ENCODE measurements around the gene TSGA10. TPM values are rescaled to one million over a fixed set of nuclear protein-coding genes. Genes with fewer than 3 reads are reported as not detected.

Gene TSGA10
- total and polyA plus RNA-seq, 3 donors from 2014 or later = 42.4 to 110 (median 85.6) TPM

- intact Hi-C loops (cut with DNase I; ENCODE audit: low total_unique reads) = no loop called here
- Histone ChIP-seq H3K9me3 (no peaks in the 10 kb centered on the region), H3K27me3 (no peaks in the 10 kb centered on the region), H3K27ac (no peak overlapping the region), H3K36me3 (ENCODE audit: low read depth, missing control alignments) (no peaks in the 10 kb centered on the region), H3K4me3 (no peak overlapping the region), H3K4me1 (no peaks in the 10 kb centered on the region)
- DNase-seq = no peak
- 78 to 82% methylated on average over 2 of the region's 2 CpGs for WGBS, 2 donors
- TF ChIP-seq CTCF (IDR thresholded peaks at IDR 0.05) (no peak), POLR2A (IDR thresholded peaks at IDR 0.05) (no peak)
These were observed 43.5 kb downstream of the TSGA10 start for GRCh38 chr2:99111236-99111635.

GRCh38 chr2:99106913-99107312 lies 47.8 kb downstream of the TSGA10 start:
- Histone ChIP-seq H3K4me1 (no peaks in the 10 kb centered on the region), H3K9me3 (no peaks in the 10 kb centered on the region), H3K36me3 (ENCODE audit: low read depth, missing control alignments) (no peaks in the 10 kb centered on the region), H3K27ac (no peak overlapping the region), H3K4me3 (no peak overlapping the region), H3K27me3 (no peaks in the 10 kb centered on the region)
- TF ChIP-seq CTCF (IDR thresholded peaks at IDR 0.05) (no peak), POLR2A (IDR thresholded peaks at IDR 0.05) (no peak)
- intact Hi-C loops (cut with DNase I; ENCODE audit: low total_unique reads) = no loop called here
- 68 to 79% methylated on average over 2 of the region's 2 CpGs for WGBS, 2 donors
- DNase-seq = no peak

GRCh38 chr2:99104006-99104405 lies 50.7 kb downstream of the TSGA10 start:
- Histone ChIP-seq H3K27me3 (no peaks in the 10 kb centered on the region), H3K4me3 (no peak overlapping the region), H3K4me1 (no peaks in the 10 kb centered on the region), H3K27ac (no peak overlapping the region), H3K9me3 (no peaks in the 10 kb centered on the region), H3K36me3 (ENCODE audit: low read depth, missing control alignments) (no peaks in the 10 kb centered on the region)
- no peak for DNase-seq
- intact Hi-C loops (cut with DNase I; ENCODE audit: low total_unique reads) = no loop called here
- no peak for TF ChIP-seq CTCF (IDR thresholded peaks at IDR 0.05)
- WGBS, 2 donors = 92 to 96% methylated on average over 2 of the region's 2 CpGs

GRCh38 chr2:99101697-99102096 lies 53.0 kb downstream of the TSGA10 start:
- H3K27ac ChIP-seq = no peak overlapping the region
- no peaks in the 10 kb centered on the region for H3K4me1 ChIP-seq
- no peak overlapping the region for H3K4me3 ChIP-seq
- no peaks in the 10 kb centered on the region for H3K27me3 ChIP-seq
- WGBS, 2 donors = 33 to 36% methylated on average over 3 of the region's 3 CpGs
- no peaks in the 10 kb centered on the region for H3K9me3 ChIP-seq
- no peak for TF ChIP-seq POLR2A (IDR thresholded peaks at IDR 0.05)
- intact Hi-C loops (cut with DNase I; ENCODE audit: low total_unique reads) = no loop called here
- DNase-seq = no peak
- no peaks in the 10 kb centered on the region for H3K36me3 ChIP-seq (ENCODE audit: low read depth, missing control alignments)

- TF ChIP-seq POLR2A (IDR thresholded peaks at IDR 0.05) (no peak), CTCF (IDR thresholded peaks at IDR 0.05) (no peak)
- Histone ChIP-seq H3K4me3 (no peak overlapping the region), H3K36me3 (ENCODE audit: low read depth, missing control alignments) (no peaks in the 10 kb centered on the region), H3K4me1 (no peaks in the 10 kb centered on the region), H3K27ac (no peak overlapping the region), H3K27me3 (no peaks in the 10 kb centered on the region), H3K9me3 (no peaks in the 10 kb centered on the region)
- WGBS, 2 donors = 83 to 90% methylated on average over 1 of the region's 1 CpG
- no peak for DNase-seq
- intact Hi-C loops (cut with DNase I; ENCODE audit: low total_unique reads) = no loop called here
These were observed 58.0 kb downstream of the TSGA10 start for GRCh38 chr2:99096728-99097127.

Data from testis (tissue), 3 donors.